SH-SY5Y (cell line): ENCODE results near the gene TRIO.

Experiments used
- GATA2 ChIP-seq: IDR thresholded peaks from 2 replicates; pipeline ENCODE4 v1.6.1; 2011; ENCODE audit warnings: mild to moderate bottlenecking, low read depth, low read length
- GATA3 ChIP-seq: IDR thresholded peaks from 2 replicates; pipeline ENCODE4 v1.6.1; 2011; ENCODE audit warnings: low read depth, mild to moderate bottlenecking, low read length, moderate library complexity

Gene TRIO

DNA sequence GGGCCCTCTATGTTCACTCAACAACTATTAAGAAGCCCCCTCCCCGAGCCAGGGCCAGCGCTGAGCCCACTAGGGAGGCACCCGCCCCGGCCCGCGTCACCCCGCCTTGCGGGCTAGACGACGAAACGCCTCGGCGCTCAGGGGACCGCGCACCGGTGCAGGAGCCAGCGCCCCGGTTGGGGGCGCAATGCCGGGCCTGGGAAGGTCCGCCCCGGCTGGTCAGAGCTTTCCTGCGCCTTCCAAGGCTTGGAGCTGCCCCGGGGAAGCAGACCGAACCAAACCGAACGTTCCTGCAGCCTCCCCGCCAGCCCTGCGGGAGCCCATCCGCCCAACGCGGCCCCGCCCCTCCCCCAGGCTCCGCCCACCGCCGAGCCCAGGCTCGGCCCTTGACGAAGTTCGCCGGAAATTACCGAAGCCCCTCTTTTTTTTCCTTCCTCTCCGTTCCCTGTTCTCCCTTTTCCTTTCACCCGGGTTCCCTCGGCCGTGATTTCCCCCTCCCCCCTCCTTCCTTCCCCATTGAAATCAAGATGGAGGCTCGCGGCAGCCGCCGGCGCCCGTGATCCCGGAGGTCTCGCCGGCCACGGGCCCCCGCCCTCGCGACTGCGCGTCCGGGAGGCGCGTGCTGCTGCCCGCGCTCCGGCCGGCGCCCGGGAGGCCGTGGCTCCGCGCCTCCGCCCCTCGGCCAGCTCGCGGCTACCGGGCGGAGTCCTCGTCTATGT, at the start of gene TRIO:
Gene TRIO (plus strand): TSS at position 516 of the 719 bp plus-strand sequence. CDS start 384 bp downstream, outside the sequence.
- no peak for TF ChIP-seq GATA2
- TF ChIP-seq GATA3, result no peak

DNA sequence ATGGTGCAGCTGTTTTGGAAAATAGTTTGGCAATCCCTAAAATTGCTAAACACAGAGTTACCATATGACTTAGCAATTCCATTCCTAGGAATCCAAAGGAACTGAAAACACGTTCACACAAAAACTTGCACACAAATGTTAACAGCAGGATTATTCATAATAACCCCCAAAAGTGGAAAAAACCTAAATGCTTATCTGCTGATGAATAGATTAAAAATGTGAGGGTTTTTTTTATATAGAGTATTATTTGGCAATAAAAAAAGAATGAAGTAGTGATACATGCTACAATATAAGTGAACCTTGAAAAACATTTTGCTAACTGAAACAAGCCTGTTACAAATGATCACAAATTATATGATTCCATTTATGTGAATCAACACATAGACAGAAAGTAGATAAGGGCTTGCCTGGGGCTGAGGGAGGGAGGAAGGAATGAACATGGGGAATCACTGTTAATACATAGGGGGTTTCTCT, 45.1 kb upstream of the TRIO start:
- TF ChIP-seq GATA2 (no peak), GATA3 (no peak)

DNA sequence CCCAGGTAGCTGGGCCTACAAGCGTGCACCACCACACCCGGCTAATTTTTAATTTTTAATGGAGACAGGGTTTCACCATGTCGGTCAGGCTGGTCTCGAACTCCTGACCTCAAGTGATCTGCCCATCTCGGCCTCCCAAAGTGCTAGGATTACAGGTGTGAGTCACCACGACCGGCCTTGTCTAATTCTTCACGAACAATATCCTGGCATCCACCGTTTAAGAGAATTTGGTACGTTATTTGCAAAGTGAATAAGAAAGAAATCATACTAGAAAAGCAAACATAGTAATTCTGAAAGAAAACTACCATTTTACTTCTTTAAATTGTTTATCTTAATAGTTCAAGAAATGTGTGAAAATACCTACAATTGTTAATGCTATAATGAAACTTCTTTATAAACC, 42.9 kb upstream of the TRIO start:
- TF ChIP-seq GATA3, result no peak
- no peak for TF ChIP-seq GATA2

DNA sequence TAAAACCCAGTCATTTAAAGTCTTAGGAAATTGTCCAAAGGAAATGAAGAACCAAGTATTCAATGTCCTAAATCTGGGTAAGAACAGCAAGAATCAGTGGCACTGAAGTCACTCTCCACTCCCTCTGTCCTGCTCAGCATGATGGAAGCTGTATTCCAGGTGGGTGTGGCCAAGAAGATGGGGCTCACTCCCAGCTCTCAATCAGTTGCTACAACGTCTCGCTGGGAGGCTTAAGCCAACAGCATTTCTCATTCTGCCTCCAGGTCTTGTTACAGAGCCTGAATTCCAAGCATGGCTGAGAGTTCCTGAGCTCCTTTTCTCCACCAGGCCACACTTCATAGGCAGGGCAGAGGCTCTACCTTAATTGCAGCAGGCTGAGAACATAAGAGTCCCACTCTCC, 41.2 kb upstream of the TRIO start:
- no peak for TF ChIP-seq GATA3
- no peak for TF ChIP-seq GATA2

DNA sequence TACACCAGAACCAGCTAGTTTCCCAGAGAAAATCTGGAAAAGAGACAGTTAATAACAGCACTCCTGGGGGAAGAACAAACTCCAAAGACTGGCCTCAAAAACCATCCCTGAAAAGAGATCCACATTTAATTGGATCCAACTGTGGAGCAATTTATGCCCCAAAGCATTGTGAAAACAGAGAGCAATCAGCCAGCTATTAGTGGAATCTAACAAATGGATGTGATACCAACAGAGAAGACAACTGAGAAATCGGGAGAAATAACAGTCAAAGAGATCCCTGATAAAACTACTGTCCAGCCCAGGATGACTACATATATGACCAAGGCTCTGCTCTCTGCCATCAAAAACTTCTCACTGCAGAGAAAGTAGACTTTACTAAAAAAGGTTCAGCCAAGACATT, 40.5 kb upstream of the TRIO start:
- TF ChIP-seq GATA3 (no peak), GATA2 (no peak)

DNA sequence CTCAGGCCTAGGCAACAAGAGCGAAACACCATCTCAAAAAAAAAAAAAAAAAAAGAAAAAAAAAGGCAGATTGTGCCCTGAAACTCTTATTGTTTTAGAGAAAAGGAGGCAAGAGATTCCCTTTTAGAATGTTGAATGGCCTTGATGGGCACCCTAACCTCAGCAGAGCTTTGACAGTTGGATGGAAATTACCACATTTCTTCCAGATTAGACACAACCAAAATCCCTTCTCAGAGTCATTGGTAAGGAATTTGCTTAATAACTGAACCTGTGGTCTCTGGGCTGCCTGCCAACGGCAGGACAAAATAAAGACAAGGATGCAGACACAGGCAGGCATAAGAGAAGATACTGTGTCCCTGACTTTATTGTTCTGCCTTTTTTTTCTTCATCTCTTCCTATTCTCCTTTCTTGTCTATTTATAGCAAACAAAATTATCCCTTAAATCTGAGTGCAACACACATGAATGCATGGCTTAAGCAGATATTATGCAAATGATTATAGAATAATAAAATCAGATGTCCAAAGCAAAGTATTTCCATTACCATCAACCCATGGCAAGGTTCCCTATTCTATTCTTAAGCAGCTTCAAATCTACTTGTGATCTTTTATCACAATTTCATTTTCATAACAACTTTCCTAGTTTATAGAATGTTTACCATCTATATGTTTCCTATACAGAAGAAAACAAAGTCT, 37.3 kb upstream of the TRIO start:
- TF ChIP-seq GATA2 (no peak), GATA3 (no peak)

DNA sequence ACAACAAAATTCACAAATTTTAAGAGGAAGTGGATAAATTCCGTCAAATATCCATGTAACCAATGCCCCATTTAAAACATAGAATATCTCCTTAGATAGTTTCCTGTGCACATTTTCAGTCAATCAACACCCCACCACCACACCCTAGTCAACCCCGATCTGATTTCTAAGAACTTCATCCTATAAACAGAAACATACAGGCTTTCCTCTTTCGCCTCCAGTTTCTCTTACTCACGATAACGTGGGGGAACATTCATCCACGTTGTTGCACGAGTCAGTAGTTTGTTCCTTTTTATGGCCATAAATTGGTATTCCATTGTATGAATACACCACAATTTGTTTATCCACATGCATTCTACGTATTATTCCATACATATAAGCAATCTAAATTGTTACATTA, 35.6 kb upstream of the TRIO start:
- TF ChIP-seq GATA3 (no peak), GATA2 (no peak)

DNA sequence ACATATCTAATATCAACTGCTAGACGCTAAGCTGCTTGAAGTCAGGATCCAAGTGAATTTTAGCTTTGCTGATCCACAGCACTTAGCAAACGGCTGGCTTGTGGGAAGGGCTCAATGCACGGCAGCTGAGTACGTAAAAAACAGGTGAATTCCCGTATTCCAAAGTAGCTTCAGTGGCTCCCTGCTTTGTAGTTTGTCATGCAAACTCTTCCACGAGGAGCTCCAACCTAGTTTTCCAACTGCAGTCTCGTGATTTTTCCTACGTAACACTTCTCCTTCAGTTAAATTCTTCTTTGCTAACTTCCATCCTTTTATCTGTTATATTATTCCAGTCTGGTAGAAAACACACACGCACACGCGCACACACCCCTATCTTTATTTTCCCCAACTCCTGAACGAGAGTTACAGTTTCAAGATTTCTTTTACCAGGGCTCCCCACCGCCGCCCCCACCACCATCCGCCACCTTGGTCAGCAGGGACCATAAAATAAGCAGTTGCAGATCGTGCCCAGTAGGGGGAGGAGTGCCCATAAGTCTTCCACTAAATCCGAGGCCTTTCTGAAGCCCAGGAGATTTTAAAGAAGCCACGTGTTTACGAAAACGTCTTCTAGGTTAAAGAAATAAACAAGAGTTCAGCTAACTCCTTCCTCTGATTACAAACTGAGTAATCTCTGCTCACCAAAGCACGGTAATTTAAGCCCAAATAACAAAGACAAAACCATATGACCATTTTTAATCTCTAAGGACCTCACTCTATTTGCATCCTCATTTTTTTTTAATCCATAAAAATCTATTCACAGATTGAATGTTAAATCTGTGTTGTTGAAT, 34.8 kb upstream of the TRIO start:
- no peak for TF ChIP-seq GATA2
- TF ChIP-seq GATA3, result no peak

DNA sequence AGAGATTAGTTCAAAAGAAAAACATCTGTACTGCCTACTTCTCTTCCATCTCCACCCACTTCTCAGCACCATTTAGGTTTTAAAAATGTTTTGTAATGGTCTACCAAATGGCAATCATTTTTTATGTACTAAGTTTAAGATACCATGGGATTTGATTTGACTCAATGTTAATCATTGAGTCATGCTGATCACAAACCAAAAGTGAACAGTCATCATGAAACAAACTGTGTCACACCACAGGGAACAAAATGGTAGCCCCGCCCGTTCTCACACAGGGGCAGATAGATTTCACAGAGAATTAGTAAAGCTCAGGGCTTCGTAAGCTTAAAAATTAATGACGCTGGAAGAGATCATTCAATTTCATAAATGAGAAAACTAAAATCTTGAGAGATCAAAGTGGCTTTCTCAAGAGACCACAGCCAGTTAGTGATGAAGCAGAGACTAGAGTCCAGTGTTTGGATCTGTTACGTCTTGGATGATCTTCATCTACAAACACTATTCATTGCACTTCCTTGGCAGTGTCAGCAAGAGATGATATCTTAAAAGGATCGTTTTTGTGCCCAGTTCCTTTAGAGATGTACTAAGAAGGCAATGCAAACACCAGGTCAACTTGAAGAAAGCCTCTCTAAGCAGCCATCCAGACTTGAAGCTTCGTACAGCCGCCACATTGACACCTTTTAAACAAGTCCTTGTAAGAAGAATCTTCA, 33.9 kb upstream of the TRIO start:
- TF ChIP-seq GATA2, result no peak
- no peak for TF ChIP-seq GATA3

DNA sequence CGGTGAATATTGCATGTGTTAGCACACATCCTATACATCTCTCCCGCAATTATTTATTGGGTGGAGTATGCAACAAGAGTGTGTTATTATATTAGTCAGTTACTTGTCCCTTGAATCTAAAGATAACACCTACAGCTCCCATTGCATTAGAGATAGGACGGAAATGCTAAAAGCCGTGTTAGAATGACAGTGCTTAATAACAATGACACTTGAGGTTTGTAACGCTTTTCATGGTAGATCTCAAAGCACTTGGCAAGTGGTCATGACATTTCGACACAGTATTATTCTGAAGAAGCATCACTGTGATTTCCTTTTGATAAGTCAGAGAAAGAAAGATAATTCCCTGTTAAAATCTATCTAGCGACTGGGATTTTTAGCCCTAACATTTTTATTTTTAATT, 33.4 kb upstream of the TRIO start:
- TF ChIP-seq GATA3 (no peak), GATA2 (no peak)

DNA sequence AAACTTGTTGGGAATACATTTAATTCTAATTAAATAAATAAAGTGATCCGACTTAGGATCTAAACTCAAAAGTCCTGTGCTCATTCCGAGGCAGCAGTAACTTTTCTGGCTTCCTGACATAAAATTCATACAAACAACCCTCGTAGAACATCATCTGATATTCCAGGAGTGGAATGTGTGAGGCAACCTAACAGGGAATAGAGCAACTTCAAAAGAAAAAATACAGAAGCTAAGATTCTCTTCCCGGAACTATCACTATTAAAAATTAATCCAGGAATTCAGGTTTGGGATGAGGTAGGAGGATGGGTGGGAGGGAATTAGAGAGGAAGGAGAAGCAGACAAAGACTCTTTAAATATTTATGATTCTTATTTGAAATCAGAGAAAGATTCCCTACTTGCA, 32.9 kb upstream of the TRIO start:
- TF ChIP-seq GATA2, result no peak
- TF ChIP-seq GATA3, result no peak

DNA sequence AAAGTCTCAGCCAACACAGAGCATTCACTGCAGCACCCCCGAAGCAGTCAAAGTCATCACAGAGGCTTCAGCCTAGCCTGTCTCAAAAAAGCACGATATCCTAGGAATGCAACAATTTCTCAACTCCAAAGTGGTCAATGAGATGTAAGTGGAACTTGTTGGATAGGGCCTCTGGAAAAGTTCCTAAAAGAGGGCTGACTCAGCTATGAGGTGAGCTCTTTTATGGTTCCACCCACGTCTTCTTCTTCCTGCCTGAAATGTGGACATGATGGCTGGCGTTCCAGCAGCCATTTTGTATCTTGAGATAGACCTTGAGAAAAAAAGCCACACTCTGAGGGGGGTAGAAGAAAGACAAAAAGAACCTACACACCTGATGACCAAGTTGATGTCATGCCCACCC, 32.5 kb upstream of the TRIO start:
- TF ChIP-seq GATA2, result no peak
- no peak for TF ChIP-seq GATA3

DNA sequence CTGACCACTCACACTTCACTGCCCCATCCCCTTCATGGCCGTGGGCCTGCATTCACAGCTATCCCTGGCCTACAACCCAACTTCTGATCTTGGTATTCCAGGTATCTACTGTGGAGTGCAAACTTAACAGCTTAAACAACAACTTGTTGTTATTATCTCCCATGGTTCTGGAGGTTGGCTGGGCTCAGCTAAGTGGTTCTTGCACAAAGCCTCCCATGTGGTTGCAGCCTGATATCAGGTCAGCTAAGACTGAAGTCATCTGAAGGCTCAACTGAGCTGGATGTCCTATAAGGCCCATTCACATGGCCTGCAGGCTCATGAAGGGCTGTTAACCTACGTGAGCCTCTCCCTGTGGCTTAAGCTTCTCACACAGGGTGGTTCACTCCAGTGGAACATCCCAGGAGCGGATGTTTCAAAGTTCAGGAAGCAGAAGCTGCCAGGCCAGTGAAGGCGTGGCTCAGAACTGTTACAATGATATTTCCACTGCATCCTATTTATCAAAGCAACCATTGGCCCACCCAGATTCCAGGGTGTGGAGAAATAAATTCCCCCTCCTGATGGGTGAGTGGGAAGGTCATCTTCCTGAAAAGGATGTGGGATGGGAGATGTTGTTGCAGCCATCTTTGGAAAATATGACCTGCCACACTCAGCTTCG, 30.0 kb upstream of the TRIO start:
- TF ChIP-seq GATA2, result no peak
